SU-DHL-6 (cell line): ENCODE measurements around the gene GPR153.

Experiments used
- H2AFZ ChIP-seq: fragments of 200-600 bp; sonication (generic); 2 replicates; pipeline ENCODE4 v1.6.1; 2014; ENCODE audit warnings: low read depth, mild to moderate bottlenecking, moderate library complexity, mixed read lengths, antibody characterized with exemption, low read length; ENCODE audit not compliant: severe bottlenecking
- H3F3A ChIP-seq: fragments of 200-600 bp; shearing (Covaris generic); 2 replicates; pipeline ENCODE4 v1.6.0; 2016; ENCODE audit warnings: antibody characterized with exemption, mild to moderate bottlenecking; ENCODE audit not compliant: insufficient read depth
- H3K27ac ChIP-seq: fragments of 200-600 bp; sonication (generic); 2 replicates; pipeline ENCODE4 v1.5.1; 2016; ENCODE audit warnings: low read depth, mild to moderate bottlenecking, low read length, moderate library complexity, mixed read lengths
- H3K27me3 ChIP-seq: fragments of 200-600 bp; sonication (generic), shearing (Covaris generic); 2 replicates; pipeline ENCODE4 v1.6.0; 2014; ENCODE audit warnings: mild to moderate bottlenecking, low read length
- H3K36me3 ChIP-seq: fragments of 200-600 bp; sonication (generic); 2 replicates; pipeline ENCODE4 v1.6.1; 2014; ENCODE audit warnings: mild to moderate bottlenecking, low read length, mixed read lengths
- H3K4me2 ChIP-seq: fragments of 300-600, 200-600 bp; shearing (Covaris generic), sonication (generic); 2 replicates; pipeline ENCODE4 v1.6.0; 2014; ENCODE audit warnings: low read length, low read depth, mild to moderate bottlenecking; ENCODE audit not compliant: poor library complexity, severe bottlenecking
- H3K4me3 ChIP-seq: fragments of 200-600 bp; sonication (generic); 2 replicates; pipeline ENCODE4 v1.5.1; 2014; ENCODE audit warnings: antibody characterized with exemption, low read length, mild to moderate bottlenecking, mixed read lengths; ENCODE audit not compliant: insufficient read depth, poor library complexity, severe bottlenecking
- H3K79me2 ChIP-seq: fragments of 200-600 bp; sonication (generic); 2 replicates; pipeline ENCODE4 v1.6.1; 2014; ENCODE audit warnings: mild to moderate bottlenecking, low read length, moderate library complexity; ENCODE audit not compliant: insufficient read depth
- H3K9ac ChIP-seq: fragments of 200-600 bp; sonication (generic); 2 replicates; pipeline ENCODE4 v1.7.0; 2014; ENCODE audit warnings: mild to moderate bottlenecking, low read length
- H3K9me2 ChIP-seq: fragments of 200-600 bp; sonication (generic); replicated peaks from 2 replicates; pipeline ENCODE4 v1.6.1; 2014; ENCODE audit warnings: low read length; ENCODE audit not compliant: insufficient read depth
- H3K9me3 ChIP-seq: fragments of 200-600 bp; sonication (generic); 2 replicates; pipeline ENCODE4 v1.6.1; 2014; ENCODE audit warnings: low read length, mixed read lengths; ENCODE audit not compliant: insufficient read depth
- H4K20me1 ChIP-seq: fragments of 200-600 bp; sonication (generic); 2 replicates; pipeline ENCODE4 v1.6.1; 2014; ENCODE audit warnings: low read depth, mild to moderate bottlenecking, antibody characterized with exemption, low read length, moderate library complexity, mixed read lengths
- CTCF ChIP-seq: fragments of 200-600 bp; sonication (generic); IDR thresholded peaks from one replicate; pipeline ENCODE4 v1.5.1; 2017; ENCODE audit warnings: antibody characterized with exemption, mild to moderate bottlenecking, low read length, moderate library complexity; ENCODE audit not compliant: insufficient read depth, poor library complexity, severe bottlenecking
- EZH2phosphoT487 ChIP-seq: fragments of 200-600 bp; sonication (generic), shearing (Covaris generic); conservative IDR thresholded peaks from 2 replicates; pipeline ENCODE4 v1.6.1; 2018; ENCODE audit warnings: mild to moderate bottlenecking, antibody characterized with exemption, low read length, moderate library complexity, mixed read lengths

The GPR153 gene

GRCh38 chr1:6267686-6268322, 6.9 kb upstream of the GPR153 start:
- Histone ChIP-seq H3K4me3 (no peak overlapping the region), H3K36me3 (no peaks in the 10 kb centered on the region), H3K27ac (no peak overlapping the region), H2AFZ (no peak overlapping the region), H3K79me2 (no peaks in the 10 kb centered on the region), H3K9me2 (no peaks in the 10 kb centered on the region), H3K4me2 (no peak overlapping the region), H3F3A (no peaks in the 10 kb centered on the region), H3K9me3 (no peaks in the 10 kb centered on the region), H3K27me3 (no peaks in the 10 kb centered on the region), H4K20me1 (no peaks in the 10 kb centered on the region), H3K9ac (no peak overlapping the region)
- no peak for TF ChIP-seq EZH2phosphoT487
- no peak for TF ChIP-seq CTCF

- Histone ChIP-seq H3K36me3 (no peaks in the 10 kb centered on the region), H3K4me2 (no peak overlapping the region), H3K4me3 (no peak overlapping the region), H3K27ac (no peak overlapping the region), H3K79me2 (no peaks in the 10 kb centered on the region), H3K27me3 (no peaks in the 10 kb centered on the region), H3K9me2 (no peaks in the 10 kb centered on the region), H3F3A (no peaks in the 10 kb centered on the region), H3K9me3 (no peaks in the 10 kb centered on the region), H4K20me1 (no peaks in the 10 kb centered on the region), H2AFZ (no peak overlapping the region), H3K9ac (no peak overlapping the region)
- TF ChIP-seq EZH2phosphoT487: no peak
- TF ChIP-seq CTCF: no peak
These were observed 5.7 kb upstream of the GPR153 start for GRCh38 chr1:6266641-6267040.

GRCh38 chr1:6265151-6265550, 4.3 kb upstream of the GPR153 start:
- TF ChIP-seq CTCF: no peak
- no peak for TF ChIP-seq EZH2phosphoT487
- no peak overlapping the region for H3K9ac ChIP-seq

More at GRCh38 chr1:6265151-6265550, 4.3 kb upstream of the GPR153 start:
- Histone ChIP-seq H3F3A (no peaks in the 10 kb centered on the region), H3K9me2 (no peaks in the 10 kb centered on the region), H4K20me1 (no peaks in the 10 kb centered on the region), H3K79me2 (no peaks in the 10 kb centered on the region), H3K36me3 (no peaks in the 10 kb centered on the region), H3K4me2 (no peak overlapping the region), H3K4me3 (no peak overlapping the region), H3K27me3 (no peaks in the 10 kb centered on the region), H3K9me3 (no peaks in the 10 kb centered on the region), H2AFZ (no peak overlapping the region), H3K27ac (no peak overlapping the region)
